ENCODE measurements around the gene DICER1.

GRCh38 chr14:95180966-95181741 lies 23.8 kb upstream of the DICER1 start:
- no peak for TF ChIP-seq CTCF (IDR thresholded peaks at IDR 0.05)
- TF ChIP-seq POLR2A (IDR thresholded peaks at IDR 0.05), result no peak
